Measurements from ENCODE around the gene TCF15.
A peak's percentile ranks its signal among the peaks of the same experiment; 100 is the strongest.

Gene TCF15

DNA sequence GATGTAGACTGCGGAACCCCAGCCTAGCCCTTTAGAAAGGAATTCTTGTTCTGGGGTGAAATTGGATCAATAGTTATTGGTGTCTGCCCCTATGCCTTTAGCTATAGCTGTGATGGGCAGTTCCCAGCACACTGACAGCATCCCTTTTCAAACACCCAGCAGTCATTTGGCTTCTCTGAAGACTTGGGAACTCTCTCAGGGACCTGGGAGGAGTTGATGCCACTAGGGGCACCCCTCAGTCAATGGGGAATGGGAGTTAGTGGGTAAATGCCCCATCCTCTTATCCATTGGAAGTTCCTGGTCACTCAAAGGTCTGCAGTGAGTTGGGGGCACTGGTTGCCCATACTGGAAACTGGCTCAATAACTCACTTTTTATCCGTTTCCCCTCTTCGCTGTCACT is 34.9 kb downstream of the TCF15 start:
- no peak for DNase-seq

DNA sequence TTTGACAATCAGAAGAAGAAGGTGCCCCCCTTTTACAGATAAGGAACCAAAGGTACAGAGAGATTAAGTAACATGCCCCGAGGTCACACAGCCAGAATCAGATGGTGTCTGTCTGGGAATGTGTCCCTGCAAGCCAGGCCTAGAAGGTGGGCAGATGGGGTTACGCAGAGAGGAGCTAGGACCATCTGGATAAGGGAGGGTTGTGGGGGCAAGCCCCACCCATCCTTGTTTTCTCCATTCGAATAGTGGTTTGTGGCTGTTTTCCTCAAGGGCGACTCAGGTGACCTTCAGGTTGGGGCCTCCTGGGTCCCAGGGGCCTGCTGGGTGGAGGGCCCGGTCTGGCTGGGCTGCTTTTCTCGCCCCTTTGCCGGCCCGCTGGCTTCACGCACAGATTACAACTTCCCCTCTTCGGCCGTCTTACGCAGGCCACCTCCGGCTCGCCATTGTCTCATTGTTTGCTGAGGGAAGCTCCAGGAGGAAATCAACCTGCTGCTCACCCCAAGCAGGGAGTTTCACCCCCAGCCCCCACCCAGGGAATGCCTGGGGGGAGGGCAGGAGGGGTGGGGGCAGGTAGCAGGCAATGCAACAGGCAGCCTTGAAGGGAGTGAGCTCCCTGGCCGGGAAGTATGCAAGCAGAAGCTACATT is 35.7 kb downstream of the TCF15 start:
- no peak for DNase-seq

DNA sequence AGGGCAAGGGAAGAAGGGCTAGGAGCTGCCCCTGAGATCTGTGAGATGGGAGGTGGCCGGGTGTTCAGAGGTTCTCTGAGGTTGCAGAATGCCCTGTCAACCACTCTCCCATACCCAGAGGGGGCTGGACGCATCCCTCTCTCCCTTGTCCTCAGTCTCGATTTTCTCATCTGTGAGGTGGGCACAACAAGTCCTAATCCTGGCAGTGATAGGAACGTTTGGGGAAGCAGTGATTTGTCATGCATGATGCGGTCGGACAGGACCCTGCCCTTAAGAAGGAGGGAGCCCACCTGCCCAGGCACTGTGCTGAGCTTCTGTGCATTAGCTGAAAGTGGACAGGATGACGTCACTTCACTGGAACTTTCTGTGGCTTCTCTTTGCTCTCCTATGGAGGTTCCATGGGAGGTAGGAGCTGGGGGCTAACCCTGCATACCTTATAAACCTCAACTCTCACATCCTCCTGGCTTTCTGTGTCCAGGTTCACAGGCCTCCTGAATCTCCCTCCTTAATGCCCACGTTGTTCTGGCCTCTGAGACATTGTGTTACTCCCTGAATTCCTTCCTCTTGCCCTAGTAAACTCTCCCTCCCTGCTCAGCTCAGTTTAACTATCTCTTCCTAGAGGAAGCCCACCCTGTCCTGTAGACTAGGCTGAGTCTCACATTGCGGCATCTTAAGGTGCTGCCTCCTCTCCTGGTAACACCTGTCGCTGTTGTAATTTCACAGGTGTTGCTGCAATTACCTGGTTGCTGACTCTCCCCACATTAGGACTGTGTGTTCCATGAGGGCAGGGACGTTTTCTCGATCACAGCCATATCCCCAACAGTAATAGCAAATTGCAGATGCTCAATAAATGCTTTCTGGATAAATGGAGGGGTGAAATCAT is 36.5 kb downstream of the TCF15 start:
- no peak for DNase-seq

DNA sequence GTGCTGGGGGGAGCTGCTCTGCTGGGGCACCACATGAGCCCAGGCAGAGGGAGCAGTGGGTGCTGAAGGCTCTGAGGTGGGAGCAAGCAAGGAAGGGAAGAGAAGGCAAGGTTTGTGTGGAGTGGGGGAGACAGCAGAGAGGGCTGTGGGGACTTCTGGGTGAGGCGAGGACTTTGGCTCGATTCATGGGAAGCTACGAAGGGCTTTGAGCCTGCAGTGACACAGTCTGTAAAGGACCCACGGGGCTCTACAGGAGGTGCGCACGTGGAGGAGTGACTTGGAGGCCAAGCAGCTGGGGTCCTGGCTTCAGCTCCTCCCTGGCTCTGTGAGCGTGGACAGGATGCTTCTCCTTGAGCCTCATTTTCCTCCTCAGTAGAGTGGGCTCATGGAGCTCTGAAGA is 37.4 kb downstream of the TCF15 start:
- no peak for DNase-seq

DNA sequence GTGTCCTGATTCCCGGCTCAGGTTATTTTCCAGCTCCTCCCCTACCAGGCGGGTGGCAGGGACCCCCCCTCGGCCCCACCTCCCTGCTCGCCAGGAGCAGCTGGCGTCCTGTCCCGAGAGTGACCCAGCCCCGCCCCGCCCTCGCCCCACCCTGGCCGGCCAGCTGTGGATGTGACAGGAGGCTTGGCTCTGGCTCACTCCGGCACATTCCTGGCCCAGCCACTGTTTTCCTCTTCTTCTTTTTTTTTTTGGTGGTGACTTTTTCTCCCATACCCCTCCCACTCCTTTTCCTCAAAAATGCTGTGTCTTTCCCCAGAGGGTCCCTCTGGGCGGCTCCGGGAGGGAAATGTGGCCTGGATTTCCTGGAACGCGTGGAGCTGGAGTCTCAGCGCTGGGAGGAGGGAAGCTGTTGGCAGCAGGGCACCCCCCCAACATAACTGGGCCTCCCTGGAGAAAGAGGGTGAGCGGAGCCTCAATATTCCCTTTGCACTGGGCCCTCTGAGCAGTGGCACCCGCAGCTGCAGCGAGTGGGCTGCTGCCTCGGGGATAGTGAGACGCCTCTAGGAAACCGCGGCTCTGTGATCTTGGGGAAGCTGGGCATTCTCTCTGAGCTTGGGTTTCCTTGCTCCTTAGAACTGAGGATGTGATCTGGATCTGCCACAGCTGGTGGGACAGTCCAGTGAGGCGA is 38.2 kb downstream of the TCF15 start:
- no peak for DNase-seq

DNA sequence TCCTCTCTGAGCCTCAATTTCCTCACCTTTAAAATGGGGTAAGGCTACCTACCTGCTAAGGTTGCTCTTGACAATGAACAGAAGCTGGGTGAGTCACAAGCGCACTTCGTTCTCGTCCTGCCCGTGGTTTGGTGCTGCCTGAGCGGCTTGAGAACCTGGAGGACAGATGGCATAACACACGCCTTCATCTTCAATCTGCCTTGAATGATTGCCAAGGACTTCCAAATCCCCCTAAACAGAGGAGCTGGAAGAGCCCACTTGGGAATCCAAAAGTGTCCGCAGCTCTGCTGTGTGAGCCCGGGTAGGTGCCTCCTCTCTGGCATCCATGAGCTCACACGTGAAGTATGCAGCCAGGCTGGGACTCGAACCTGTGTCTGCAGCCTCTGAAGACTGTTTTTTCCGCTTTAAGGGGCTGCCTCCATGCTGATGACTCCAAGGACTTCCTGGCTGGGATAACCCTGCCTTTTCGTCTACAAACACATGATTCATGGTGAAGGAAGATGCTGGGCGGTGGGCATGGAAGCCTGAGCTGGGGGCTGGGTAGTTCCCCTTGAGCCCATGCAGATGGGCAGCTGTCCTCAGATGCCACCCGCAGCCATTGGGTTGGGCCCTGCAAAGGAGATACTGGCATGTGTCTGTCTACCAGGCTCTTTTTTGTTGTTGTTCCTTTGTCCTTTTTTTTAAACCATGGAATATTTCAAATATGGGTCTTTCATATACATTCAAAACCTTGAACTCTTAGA is 41.3 kb downstream of the TCF15 start:
- no peak for DNase-seq

DNA sequence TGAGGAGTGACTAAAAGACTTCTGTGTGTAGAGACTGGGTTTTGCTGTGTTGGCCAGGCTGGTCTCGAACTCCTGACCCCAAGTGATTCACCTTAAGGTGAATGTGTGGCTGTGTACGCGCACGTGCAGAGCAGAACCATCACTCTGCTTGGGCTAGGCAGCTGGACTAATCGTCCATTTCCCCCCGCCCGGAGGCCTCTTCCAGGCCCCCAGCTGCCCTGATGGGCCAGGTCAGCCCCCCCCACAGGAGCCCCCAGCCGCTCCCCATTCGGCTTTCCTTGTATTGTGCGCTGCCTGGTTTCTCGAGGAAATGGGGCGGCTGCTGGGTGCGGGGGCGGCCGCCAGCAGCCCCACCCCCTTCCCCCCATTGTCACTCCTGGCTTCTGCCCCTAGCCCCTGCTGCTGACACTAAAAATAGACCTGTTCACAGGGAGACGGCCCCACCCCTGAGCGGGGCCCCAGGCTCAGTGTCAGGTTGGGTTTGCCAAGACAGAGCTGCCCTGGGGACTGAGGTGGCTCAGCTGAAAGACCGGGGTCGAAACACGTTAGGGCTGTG is 41.9 kb downstream of the TCF15 start:
- no peak for DNase-seq

DNA sequence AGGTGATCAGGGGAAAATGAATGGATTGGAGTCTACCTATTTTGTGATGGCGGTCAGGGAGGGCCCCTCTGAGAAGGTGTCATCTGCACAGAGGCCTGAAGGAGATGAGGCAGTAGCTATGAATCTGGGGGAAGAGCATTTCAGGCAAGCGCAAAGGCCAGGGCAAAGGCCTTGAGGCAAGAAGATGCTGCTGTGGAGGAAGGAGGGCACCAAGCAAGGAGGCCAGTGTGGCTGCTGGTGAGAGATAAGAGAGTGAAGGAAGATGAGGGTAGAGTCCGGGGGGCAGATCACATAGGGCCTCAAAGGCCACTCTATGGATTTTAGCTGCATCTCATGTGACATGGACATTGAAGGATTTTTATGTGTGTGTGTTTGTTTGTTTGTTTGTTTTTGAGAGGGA is 45.9 kb downstream of the TCF15 start:
- no peak for DNase-seq

DNA sequence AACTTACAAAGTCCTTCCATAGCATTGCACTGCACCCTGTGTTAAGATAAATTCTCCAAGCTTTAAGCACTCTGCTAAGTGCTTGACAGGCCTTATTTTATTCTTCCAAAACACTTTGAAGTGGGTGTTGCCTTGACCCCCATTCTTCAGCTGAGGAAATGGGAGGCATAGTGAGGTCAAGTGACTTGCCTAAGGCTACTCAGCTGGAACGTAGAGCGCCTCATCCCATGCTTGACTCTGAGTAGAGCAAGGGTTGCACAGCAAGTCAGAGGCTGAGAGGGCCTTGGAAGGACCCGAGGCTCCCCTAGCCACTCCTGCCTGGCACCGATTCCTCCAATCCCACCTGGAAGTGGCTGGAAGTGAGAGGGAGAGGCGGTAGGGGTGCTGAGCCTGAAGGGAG is 46.9 kb downstream of the TCF15 start:
- DNase-seq: no peak

DNA sequence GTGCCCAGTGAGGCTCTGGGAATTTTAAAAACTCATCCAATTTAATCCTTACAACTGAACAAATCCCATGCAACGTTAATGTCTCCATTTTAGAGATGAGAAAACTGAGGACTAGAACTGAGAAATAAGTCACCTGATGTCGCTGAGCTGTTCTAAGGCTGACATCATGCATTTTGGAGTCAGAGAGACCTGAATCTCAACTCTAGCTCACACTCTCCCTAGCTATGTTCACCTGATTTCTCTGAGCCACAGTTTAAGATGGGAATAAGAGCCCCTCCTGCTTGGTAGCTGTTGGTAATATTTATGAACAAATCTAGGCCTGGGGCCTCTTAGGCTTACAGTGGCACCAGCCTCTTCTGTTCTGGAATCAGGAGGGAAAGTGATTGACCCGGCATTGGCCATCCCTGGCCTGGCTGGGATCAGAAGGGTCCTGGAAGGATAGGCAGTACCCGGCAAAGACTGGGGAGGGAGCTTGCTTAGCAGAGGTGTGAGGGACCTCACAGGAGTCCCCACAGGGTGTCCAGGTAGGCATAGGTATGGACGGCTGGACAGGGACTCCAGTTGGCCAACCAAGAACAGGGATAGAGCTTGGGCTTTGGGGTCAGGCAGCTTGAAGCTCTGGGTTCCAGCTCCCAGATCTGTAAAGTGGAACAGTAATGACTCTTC is 47.7 kb downstream of the TCF15 start:
- no peak for DNase-seq

DNA sequence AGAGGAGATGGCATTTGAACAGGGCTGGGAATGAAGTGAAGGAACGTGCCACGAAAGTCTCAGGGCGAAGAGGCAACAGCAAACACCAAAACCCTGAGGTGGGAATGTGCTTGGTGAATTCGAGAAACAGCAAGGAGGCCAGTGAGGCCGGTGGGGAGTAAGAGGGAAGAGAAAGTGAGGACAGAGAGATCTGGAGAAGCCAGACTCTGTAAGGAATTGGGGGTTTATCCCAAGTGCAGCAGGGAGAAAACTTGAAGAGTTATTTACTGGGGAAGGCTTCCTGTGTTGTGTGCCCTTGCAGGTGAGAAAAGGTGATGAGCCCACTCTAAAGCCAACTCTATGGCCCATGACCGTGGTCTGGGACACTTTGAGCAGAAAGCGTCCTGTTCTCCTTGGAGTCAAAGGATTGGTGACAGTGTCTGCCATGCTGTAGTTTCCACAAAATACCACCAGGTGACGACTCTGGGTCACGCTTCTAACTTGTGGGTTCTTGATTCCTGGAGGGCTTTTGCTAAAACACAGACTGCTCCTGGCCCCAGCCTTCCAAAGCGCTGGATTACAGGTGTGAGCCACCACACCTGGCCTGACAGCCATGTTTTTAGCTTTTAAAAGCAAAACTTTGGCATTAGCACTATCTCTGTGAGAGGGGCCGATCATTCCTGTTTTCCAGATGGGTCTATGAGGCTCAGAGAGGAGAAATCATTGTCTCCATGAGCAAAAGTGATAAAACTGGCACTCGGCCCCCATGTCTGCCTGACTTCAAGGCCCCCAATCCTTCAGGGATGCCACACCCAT is 48.5 kb downstream of the TCF15 start:
- peak; percentile 48 to 76 for DNase-seq

DNA sequence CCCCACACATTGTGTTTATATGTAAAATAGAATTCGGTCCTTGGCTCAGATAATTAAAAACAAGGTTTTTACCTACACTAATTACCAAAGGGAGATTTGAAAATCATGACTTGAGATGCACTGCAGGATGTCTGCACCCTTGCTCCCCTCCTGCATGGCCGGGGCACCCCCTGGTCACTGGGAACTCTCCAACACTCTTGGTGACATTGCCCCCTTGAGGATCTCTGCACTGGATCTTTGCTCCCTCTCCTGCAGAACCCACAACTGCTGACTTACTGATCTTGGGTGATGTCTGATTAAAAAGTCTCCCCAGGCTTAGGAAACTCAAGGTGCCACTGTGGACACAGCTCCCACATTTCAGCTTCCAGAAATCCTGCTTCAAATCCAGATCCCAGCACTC is 49.4 kb downstream of the TCF15 start:
- no peak for DNase-seq

DNA sequence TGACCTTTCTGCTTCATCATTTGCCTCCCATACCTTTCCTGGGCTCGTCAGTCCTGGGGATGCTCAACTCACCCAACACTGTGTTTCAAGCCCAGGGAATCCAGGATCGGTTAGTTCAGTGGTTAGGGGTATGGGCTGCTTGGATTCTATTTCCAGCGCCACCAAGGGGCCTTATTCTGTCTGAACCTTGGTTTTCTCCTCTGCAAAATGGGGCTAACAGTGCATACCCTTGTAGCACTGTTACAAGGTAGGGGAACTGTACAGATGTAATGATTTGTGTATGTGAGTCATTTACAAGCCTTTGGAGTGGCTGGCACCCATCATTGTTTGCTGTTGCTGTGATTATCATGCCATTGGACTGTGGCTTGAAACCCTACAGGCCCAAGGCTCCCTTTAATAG is 52.0 kb downstream of the TCF15 start:
- DNase-seq: no peak

DNA sequence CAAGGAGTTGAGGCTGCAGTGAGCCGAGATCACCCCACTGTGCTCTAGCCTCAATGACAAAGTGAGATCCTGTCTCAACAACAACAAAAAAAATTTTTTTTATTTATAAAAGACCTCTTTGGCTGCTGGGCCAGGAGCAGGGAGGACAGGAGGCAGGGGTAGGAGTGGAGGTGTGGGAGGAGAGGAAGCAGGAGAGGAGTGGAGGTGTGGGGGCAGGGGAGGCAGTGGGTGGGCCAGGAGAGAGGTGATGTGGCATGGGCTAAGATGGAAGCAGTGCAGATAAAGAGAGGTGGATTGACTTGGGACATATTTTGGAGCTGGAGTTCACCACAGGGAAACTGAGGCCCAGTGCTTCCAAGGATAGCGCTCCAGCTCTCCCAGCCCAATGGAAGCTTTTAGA is 53.1 kb downstream of the TCF15 start:
- DNase-seq: no peak

DNA sequence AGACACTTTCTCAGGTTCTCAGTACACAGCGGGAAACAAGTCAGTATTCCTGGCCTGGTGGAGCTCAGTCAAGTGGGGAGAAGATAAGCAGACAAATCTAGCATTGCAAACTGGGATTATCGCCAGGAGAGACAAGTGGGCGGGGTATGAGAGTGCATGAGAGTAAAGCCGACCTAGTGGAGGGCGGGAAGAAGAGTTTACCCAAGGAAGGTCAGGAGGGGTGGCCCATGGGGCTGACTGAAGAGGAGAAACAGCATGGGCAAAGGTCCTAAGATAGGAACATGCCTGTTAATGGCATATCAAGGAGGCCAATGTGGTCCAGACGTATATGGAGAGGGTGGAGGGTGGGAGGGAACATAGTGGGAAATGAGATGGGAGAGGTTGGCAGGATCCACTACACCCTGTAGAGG is 54.1 kb downstream of the TCF15 start:
- no peak for DNase-seq

All from SW 1271 (cell line).